GM06990 (cell line): ENCODE results near the gene RFTN2.
"Not testable (repeated sequence)": the region's sequence is repeated elsewhere in the genome, so short reads cannot be mapped to it uniquely, and the experiment has no call there.

Experiments used
- DNase-seq: peaks from one replicate; pipeline ENCODE4 v3.0.0-alpha.2; 2011; ENCODE audit not compliant: insufficient read length; ENCODE audit errors: extremely low read depth
- H3K27me3 ChIP-seq: replicated peaks from 2 replicates; pipeline ENCODE4 v1.6.0; 2011; ENCODE audit warnings: low read length; ENCODE audit not compliant: control insufficient read depth, insufficient read depth
- H3K36me3 ChIP-seq: 2 replicates; pipeline ENCODE4 v1.5.1; 2011; ENCODE audit warnings: low read length; ENCODE audit not compliant: control insufficient read depth, insufficient read depth
- H3K4me3 ChIP-seq: replicated peaks from 2 replicates; pipeline ENCODE4 v1.5.1; 2011; ENCODE audit warnings: low read depth, mild to moderate bottlenecking, control low read depth, low read length
- TF ChIP-seq, protein P1 (sequence below): IDR thresholded peaks from 2 replicates; pipeline ENCODE4 v1.5.1; 2011; ENCODE audit warnings: low read length, control low read depth, mild to moderate bottlenecking, inconsistent platforms; ENCODE audit not compliant: insufficient read depth, poor library complexity, severe bottlenecking

RFTN2 gene

DNA sequence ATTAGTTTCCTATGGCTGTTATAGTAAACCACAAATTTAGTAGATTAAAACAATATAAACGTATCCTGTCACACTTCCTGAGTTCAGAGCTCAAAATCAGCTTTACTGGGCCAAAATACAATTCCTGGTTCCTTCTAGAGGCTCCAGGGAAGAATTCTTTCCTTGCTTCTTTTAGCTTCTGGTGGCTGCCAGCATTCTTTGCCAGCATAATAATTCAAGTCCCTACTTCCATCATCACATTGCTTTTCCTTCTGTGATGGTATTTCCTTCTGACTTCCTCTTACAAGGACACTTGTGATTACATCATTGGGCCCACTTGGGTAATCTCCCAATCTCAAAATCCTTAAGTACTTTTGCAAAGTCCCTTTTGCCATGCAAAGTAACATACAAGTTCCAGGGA, 118.9 kb downstream of the RFTN2 start:
- H3K36me3 ChIP-seq: no peaks in the 10 kb centered on the region; the same call in 1 of the 2 replicates
- no peak for DNase-seq
- TF ChIP-seq, protein P1, sequence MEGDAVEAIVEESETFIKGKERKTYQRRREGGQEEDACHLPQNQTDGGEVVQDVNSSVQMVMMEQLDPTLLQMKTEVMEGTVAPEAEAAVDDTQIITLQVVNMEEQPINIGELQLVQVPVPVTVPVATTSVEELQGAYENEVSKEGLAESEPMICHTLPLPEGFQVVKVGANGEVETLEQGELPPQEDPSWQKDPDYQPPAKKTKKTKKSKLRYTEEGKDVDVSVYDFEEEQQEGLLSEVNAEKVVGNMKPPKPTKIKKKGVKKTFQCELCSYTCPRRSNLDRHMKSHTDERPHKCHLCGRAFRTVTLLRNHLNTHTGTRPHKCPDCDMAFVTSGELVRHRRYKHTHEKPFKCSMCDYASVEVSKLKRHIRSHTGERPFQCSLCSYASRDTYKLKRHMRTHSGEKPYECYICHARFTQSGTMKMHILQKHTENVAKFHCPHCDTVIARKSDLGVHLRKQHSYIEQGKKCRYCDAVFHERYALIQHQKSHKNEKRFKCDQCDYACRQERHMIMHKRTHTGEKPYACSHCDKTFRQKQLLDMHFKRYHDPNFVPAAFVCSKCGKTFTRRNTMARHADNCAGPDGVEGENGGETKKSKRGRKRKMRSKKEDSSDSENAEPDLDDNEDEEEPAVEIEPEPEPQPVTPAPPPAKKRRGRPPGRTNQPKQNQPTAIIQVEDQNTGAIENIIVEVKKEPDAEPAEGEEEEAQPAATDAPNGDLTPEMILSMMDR: no peak

DNA sequence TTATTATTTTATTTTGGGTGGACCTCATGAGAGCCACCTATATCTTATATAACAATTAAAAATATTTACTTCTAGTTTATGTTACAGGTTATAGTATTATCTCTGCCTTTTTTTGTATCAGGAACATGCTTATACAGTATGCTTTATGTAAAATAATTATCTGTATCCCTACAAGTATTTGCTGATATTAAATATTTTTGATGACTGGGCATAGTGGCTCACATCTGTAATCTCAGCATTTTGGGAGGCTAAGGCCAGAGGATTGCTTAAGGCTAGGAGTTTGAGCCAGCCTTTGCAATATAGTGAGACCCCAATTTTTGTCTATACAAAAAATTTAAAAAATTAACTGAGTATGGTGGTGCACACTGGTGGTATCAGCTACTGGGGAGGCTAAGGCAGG, 119.9 kb downstream of the RFTN2 start:
- H3K27me3 ChIP-seq: no peaks in the 10 kb centered on the region
- TF ChIP-seq, protein P1: no peak
- H3K36me3 ChIP-seq: no peaks in the 10 kb centered on the region; the same call in none of the 2 replicates
- no peak overlapping the region for H3K4me3 ChIP-seq
- DNase-seq: no peak

More for the DNA sequence above, 118.9 kb downstream of the RFTN2 start:
- Histone ChIP-seq H3K27me3 (no peaks in the 10 kb centered on the region), H3K4me3 (no peak overlapping the region)

DNA sequence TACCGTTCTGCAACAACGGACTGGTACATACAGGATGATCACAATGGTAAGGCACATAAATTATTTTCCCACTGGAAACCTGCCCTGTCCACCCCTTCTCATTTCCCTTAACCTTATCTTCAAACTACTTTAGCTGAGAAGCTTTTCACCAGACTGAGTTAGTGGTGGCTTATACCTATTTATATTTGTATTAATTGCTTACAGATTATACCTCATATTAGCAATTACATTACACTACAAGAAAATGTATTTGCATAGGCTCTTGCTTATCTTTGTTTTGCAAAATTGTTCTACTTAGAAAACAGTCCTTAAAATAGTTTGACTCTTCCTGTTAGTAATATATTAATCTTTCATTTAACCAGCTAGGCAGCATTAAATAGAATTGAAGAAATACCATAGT, 124.1 kb downstream of the RFTN2 start:
- DNase-seq, H3K36me3 ChIP-seq, H3K27me3 ChIP-seq, H3K4me3 ChIP-seq: not testable (repeated sequence)

DNA sequence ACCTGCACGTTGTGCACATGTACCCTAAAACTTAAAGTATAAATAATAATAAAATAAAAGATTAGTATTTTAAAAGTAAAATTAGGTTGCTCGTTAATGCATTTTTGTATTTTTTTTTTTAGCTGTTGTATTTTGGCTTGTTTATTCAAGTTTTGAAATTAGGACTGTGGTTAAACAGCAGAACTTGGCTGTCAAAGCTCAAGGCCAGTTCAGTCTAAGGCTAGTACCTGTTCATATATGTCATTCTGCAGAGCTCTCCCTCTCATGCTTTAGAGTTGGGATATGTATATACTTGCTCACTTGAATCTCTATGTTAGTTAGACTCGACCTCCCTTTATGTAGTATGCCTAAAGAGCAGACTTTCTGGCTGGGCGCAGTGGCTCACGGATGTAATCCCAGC, 126.8 kb downstream of the RFTN2 start:
- TF ChIP-seq, protein P1: no peak
- Histone ChIP-seq H3K4me3 (no peak overlapping the region), H3K27me3 (no peaks in the 10 kb centered on the region), H3K36me3 (peaks cover 3% of the 10 kb centered on the region)
- DNase-seq: no peak

DNA sequence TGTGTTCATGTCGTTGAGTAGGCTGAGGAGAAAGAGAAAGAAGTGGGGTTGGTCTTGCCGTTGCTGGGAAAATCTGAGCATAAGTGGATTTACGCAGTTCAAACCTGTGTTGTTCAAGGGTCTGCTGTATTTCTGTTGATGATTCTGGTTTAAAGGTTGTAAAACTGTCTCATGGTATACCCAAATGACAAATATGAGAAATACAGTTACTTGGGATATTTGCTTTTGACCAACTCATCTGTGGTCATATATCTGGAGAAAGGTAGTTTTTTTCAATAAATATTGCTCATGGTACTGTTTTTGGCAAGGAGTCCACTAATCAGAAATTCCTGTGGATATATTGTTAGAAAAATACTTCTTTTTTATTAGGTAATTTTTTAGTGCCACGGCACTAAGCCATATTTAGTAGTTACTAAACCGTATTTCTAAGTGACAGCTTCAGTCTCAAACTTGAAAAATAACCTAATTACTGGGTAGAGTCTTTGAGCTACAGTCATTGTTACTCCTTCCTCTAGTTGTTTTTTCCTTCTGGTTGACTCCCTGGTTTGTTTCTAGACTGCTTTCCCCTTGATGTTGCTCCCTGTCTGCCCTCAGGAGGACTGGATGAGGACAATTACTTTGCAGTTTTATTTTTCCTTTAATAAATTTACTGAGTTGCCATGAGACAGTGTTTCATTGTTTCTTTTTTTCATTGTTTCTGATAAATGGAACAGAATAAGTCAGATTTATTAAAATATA, 128.1 kb downstream of the RFTN2 start:
- peaks cover 5% of the 10 kb centered on the region for H3K36me3 ChIP-seq
- DNase-seq: no peak
- H3K27me3 ChIP-seq: no peaks in the 10 kb centered on the region
- H3K4me3 ChIP-seq: no peak overlapping the region
- TF ChIP-seq, protein P1: no peak

DNA sequence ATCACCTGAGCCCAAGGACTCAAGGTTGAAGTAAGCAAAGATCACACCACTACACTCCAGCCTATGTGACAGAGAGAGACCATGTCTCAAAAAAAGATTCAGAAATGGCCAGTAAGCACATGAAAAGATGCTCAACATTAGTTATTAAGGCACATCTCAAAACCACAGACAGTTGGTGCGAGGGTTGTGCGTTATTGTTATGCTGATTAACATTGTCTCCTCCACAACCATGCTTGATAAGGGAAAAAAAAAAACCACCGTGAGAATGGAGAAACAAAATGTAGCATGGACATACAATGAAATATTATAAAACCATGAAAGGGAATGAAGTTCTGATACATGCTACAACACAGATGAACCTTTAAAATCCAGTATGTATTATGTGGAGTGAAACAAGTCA, 132.2 kb downstream of the RFTN2 start:
- TF ChIP-seq, protein P1: no peak
- DNase-seq: no peak
- peaks cover 7% of the 10 kb centered on the region for H3K36me3 ChIP-seq
- H3K4me3 ChIP-seq: no peak overlapping the region
- no peaks in the 10 kb centered on the region for H3K27me3 ChIP-seq
